22Rv1 (cell line): ENCODE results near the gene TRIM9.

Source experiments
- ZFX ChIP-seq: fragments of 450-650 bp; IDR thresholded peaks from 2 replicates; pipeline ENCODE4 v1.6.1; 2017; ENCODE audit warnings: antibody characterized with exemption, borderline replicate concordance
- TF ChIP-seq, protein P1 (sequence below): fragments of 450-650 bp; IDR thresholded peaks from 2 replicates; pipeline ENCODE4 v1.5.1; 2017; ENCODE audit warnings: mild to moderate bottlenecking

- TF ChIP-seq, protein P1, sequence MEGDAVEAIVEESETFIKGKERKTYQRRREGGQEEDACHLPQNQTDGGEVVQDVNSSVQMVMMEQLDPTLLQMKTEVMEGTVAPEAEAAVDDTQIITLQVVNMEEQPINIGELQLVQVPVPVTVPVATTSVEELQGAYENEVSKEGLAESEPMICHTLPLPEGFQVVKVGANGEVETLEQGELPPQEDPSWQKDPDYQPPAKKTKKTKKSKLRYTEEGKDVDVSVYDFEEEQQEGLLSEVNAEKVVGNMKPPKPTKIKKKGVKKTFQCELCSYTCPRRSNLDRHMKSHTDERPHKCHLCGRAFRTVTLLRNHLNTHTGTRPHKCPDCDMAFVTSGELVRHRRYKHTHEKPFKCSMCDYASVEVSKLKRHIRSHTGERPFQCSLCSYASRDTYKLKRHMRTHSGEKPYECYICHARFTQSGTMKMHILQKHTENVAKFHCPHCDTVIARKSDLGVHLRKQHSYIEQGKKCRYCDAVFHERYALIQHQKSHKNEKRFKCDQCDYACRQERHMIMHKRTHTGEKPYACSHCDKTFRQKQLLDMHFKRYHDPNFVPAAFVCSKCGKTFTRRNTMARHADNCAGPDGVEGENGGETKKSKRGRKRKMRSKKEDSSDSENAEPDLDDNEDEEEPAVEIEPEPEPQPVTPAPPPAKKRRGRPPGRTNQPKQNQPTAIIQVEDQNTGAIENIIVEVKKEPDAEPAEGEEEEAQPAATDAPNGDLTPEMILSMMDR, result no peak
- TF ChIP-seq ZFX, result no peak
Measured at GRCh38 chr14:51069055-51069454, 25.9 kb downstream of the TRIM9 start.
